ENCODE results near the gene GEN1.
A peak's percentile ranks its signal among the peaks of the same experiment; 100 is the strongest.

Gene GEN1

GRCh38 chr2:17753803-17754663, at the start of gene GEN1, which contains the start of gene SMC6:
Gene GEN1 (plus strand): TSS chr2:17754138. CDS start chr2:17759944, 5,806 bp downstream.
Gene SMC6 (minus strand): TSS chr2:17753810. CDS start chr2:17745946, 7,864 bp downstream.
- H3K9me3 Mint-ChIP-seq: no peaks in the 10 kb centered on the region
- H3K36me3 Mint-ChIP-seq (ENCODE audit: low read depth): peaks cover 7% of the 10 kb centered on the region
- H3K27ac Mint-ChIP-seq: peak within 1 kb of the TSS; percentile 97
- H3K4me1 Mint-ChIP-seq (ENCODE audit: low read depth): peaks cover 39% of the 10 kb centered on the region
- H3K4me3 Mint-ChIP-seq: peak within 1 kb of the TSS; percentile 98
- H3K27me3 Mint-ChIP-seq: no peaks in the 10 kb centered on the region

- Mint-ChIP-seq H3K4me1 (ENCODE audit: low read depth) (no peaks in the 10 kb centered on the region), H3K27ac (no peak overlapping the region), H3K9me3 (no peaks in the 10 kb centered on the region), H3K36me3 (ENCODE audit: low read depth) (peaks cover 41% of the 10 kb centered on the region), H3K27me3 (no peaks in the 10 kb centered on the region), H3K4me3 (no peak overlapping the region)
Observed at GRCh38 chr2:17706845-17707244, 47.1 kb upstream of the GEN1 start.

- H3K36me3 Mint-ChIP-seq (ENCODE audit: low read depth): peaks cover 43% of the 10 kb centered on the region
- no peak overlapping the region for H3K4me3 Mint-ChIP-seq
- H3K4me1 Mint-ChIP-seq (ENCODE audit: low read depth): no peaks in the 10 kb centered on the region
- no peaks in the 10 kb centered on the region for H3K9me3 Mint-ChIP-seq
- no peak overlapping the region for H3K27ac Mint-ChIP-seq
- no peaks in the 10 kb centered on the region for H3K27me3 Mint-ChIP-seq
Observed at GRCh38 chr2:17708501-17708900, 45.4 kb upstream of the GEN1 start.

- Mint-ChIP-seq H3K27me3 (no peaks in the 10 kb centered on the region), H3K4me1 (ENCODE audit: low read depth) (no peaks in the 10 kb centered on the region), H3K36me3 (ENCODE audit: low read depth) (peaks cover 46% of the 10 kb centered on the region), H3K9me3 (no peaks in the 10 kb centered on the region), H3K4me3 (no peak overlapping the region), H3K27ac (no peak overlapping the region)
Observed at GRCh38 chr2:17709897-17710296, 44.0 kb upstream of the GEN1 start.

GRCh38 chr2:17710547-17711248, 43.2 kb upstream of the GEN1 start:
- Mint-ChIP-seq H3K4me3 (no peak overlapping the region), H3K4me1 (ENCODE audit: low read depth) (no peaks in the 10 kb centered on the region), H3K27me3 (no peaks in the 10 kb centered on the region), H3K36me3 (ENCODE audit: low read depth) (peaks cover 49% of the 10 kb centered on the region), H3K9me3 (no peaks in the 10 kb centered on the region), H3K27ac (no peak overlapping the region)

GRCh38 chr2:17713291-17713690, 40.6 kb upstream of the GEN1 start:
- Mint-ChIP-seq H3K36me3 (ENCODE audit: low read depth) (peaks cover 43% of the 10 kb centered on the region), H3K4me3 (no peak overlapping the region), H3K4me1 (ENCODE audit: low read depth) (no peaks in the 10 kb centered on the region), H3K27ac (no peak overlapping the region), H3K27me3 (no peaks in the 10 kb centered on the region), H3K9me3 (no peaks in the 10 kb centered on the region)

- H3K4me1 Mint-ChIP-seq (ENCODE audit: low read depth): no peaks in the 10 kb centered on the region
- H3K27ac Mint-ChIP-seq: no peak overlapping the region
- H3K36me3 Mint-ChIP-seq (ENCODE audit: low read depth): peaks cover 65% of the 10 kb centered on the region
- H3K9me3 Mint-ChIP-seq: no peaks in the 10 kb centered on the region
- no peak overlapping the region for H3K4me3 Mint-ChIP-seq
- no peaks in the 10 kb centered on the region for H3K27me3 Mint-ChIP-seq
Observed at GRCh38 chr2:17717666-17718065, 36.3 kb upstream of the GEN1 start.

GRCh38 chr2:17718689-17719088, 35.2 kb upstream of the GEN1 start:
- no peaks in the 10 kb centered on the region for H3K9me3 Mint-ChIP-seq
- no peak overlapping the region for H3K27ac Mint-ChIP-seq
- no peaks in the 10 kb centered on the region for H3K27me3 Mint-ChIP-seq
- no peak overlapping the region for H3K4me3 Mint-ChIP-seq
- no peaks in the 10 kb centered on the region for H3K4me1 Mint-ChIP-seq (ENCODE audit: low read depth)
- peaks cover 55% of the 10 kb centered on the region for H3K36me3 Mint-ChIP-seq (ENCODE audit: low read depth)

GRCh38 chr2:17719562-17720371, 34.2 kb upstream of the GEN1 start:
- Mint-ChIP-seq H3K4me1 (ENCODE audit: low read depth) (no peaks in the 10 kb centered on the region), H3K4me3 (no peak overlapping the region), H3K27me3 (no peaks in the 10 kb centered on the region), H3K36me3 (ENCODE audit: low read depth) (peaks cover 46% of the 10 kb centered on the region), H3K27ac (no peak overlapping the region), H3K9me3 (no peaks in the 10 kb centered on the region)

GRCh38 chr2:17728210-17728609, 25.7 kb upstream of the GEN1 start:
- Mint-ChIP-seq H3K4me3 (no peak overlapping the region), H3K36me3 (ENCODE audit: low read depth) (peaks cover 41% of the 10 kb centered on the region), H3K27ac (no peak overlapping the region)

GRCh38 chr2:17729880-17730279, 24.1 kb upstream of the GEN1 start:
- no peak overlapping the region for H3K4me3 Mint-ChIP-seq
- no peaks in the 10 kb centered on the region for H3K27me3 Mint-ChIP-seq
- no peak overlapping the region for H3K27ac Mint-ChIP-seq
- no peaks in the 10 kb centered on the region for H3K4me1 Mint-ChIP-seq (ENCODE audit: low read depth)
- H3K36me3 Mint-ChIP-seq (ENCODE audit: low read depth): peaks cover 46% of the 10 kb centered on the region
- no peaks in the 10 kb centered on the region for H3K9me3 Mint-ChIP-seq

More at GRCh38 chr2:17728210-17728609, 25.7 kb upstream of the GEN1 start:
- Mint-ChIP-seq H3K9me3 (no peaks in the 10 kb centered on the region), H3K4me1 (ENCODE audit: low read depth) (no peaks in the 10 kb centered on the region), H3K27me3 (no peaks in the 10 kb centered on the region)

- no peak overlapping the region for H3K27ac Mint-ChIP-seq
- H3K4me1 Mint-ChIP-seq (ENCODE audit: low read depth): no peaks in the 10 kb centered on the region
- no peak overlapping the region for H3K4me3 Mint-ChIP-seq
- peaks cover 59% of the 10 kb centered on the region for H3K36me3 Mint-ChIP-seq (ENCODE audit: low read depth)
- no peaks in the 10 kb centered on the region for H3K9me3 Mint-ChIP-seq
- no peaks in the 10 kb centered on the region for H3K27me3 Mint-ChIP-seq
Observed at GRCh38 chr2:17733599-17733998, 20.3 kb upstream of the GEN1 start.

GRCh38 chr2:17735864-17736263, 18.1 kb upstream of the GEN1 start:
- Mint-ChIP-seq H3K27me3 (no peaks in the 10 kb centered on the region), H3K36me3 (ENCODE audit: low read depth) (peaks cover 70% of the 10 kb centered on the region), H3K4me3 (no peak overlapping the region), H3K9me3 (no peaks in the 10 kb centered on the region), H3K4me1 (ENCODE audit: low read depth) (no peaks in the 10 kb centered on the region), H3K27ac (no peak overlapping the region)

GRCh38 chr2:17736989-17737388, 16.9 kb upstream of the GEN1 start:
- Mint-ChIP-seq H3K27ac (no peak overlapping the region), H3K27me3 (no peaks in the 10 kb centered on the region), H3K9me3 (no peaks in the 10 kb centered on the region), H3K36me3 (ENCODE audit: low read depth) (peaks cover 66% of the 10 kb centered on the region), H3K4me3 (no peak overlapping the region), H3K4me1 (ENCODE audit: low read depth) (no peaks in the 10 kb centered on the region)

- no peaks in the 10 kb centered on the region for H3K4me1 Mint-ChIP-seq (ENCODE audit: low read depth)
- H3K4me3 Mint-ChIP-seq: no peak overlapping the region
- peaks cover 81% of the 10 kb centered on the region for H3K36me3 Mint-ChIP-seq (ENCODE audit: low read depth)
- no peak overlapping the region for H3K27ac Mint-ChIP-seq
- no peaks in the 10 kb centered on the region for H3K27me3 Mint-ChIP-seq
- H3K9me3 Mint-ChIP-seq: no peaks in the 10 kb centered on the region
Observed at GRCh38 chr2:17740203-17740602, 13.7 kb upstream of the GEN1 start.

Measured in stimulated activated naive CD8-positive, alpha-beta T cell treated with anti-CD3 and anti-CD28 coated beads, Interleukin-15, Interleukin-2, amounts not matched to agents 100 ng/mL and 50 ng/mL, for 24 hours (primary cell).